ENCODE results near the gene AP1AR.

DNA sequence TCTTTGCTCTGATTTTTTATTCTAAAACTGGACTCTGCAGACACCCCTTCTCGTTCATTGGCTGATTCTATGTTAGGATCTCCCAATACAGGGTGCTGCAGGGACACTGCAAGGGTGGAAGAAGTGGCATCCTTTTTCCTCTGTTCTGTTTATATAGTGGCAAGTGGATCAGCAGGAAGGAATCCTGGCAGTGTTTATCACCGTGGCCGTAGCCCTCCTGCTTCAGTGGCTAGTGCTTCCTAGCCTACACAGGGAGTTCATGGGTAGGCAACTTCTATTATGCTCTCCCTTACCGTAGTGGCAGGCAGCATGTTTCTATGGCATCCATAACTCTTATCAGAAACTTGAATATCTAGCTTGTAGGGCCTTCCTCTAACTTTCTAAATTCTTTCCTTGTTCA is 6.4 kb upstream of the AP1AR start:
- TF ChIP-seq, protein P1, sequence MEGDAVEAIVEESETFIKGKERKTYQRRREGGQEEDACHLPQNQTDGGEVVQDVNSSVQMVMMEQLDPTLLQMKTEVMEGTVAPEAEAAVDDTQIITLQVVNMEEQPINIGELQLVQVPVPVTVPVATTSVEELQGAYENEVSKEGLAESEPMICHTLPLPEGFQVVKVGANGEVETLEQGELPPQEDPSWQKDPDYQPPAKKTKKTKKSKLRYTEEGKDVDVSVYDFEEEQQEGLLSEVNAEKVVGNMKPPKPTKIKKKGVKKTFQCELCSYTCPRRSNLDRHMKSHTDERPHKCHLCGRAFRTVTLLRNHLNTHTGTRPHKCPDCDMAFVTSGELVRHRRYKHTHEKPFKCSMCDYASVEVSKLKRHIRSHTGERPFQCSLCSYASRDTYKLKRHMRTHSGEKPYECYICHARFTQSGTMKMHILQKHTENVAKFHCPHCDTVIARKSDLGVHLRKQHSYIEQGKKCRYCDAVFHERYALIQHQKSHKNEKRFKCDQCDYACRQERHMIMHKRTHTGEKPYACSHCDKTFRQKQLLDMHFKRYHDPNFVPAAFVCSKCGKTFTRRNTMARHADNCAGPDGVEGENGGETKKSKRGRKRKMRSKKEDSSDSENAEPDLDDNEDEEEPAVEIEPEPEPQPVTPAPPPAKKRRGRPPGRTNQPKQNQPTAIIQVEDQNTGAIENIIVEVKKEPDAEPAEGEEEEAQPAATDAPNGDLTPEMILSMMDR (IDR thresholded peaks at IDR 0.05): no peak
- TF ChIP-seq POLR2A (IDR thresholded peaks at IDR 0.05) (no peak), EP300 (IDR thresholded peaks at IDR 0.05) (no peak)

Data from tibial nerve (tissue), 4 donors.